LoVo (cell line): ENCODE measurements around the gene GPR35.
"Not testable (repeated sequence)": the region's sequence is repeated elsewhere in the genome, so short reads cannot be mapped to it uniquely, and the experiment has no call there.

Experiments
- DNase-seq: peaks from one replicate; pipeline ENCODE4 v3.0.0-alpha.2; 2016; ENCODE audit warnings: low spot score

GPR35 gene

GRCh38 chr2:240640939-240641338, 15.7 kb downstream of the GPR35 start:
- DNase-seq: peak; percentile 33

DNA sequence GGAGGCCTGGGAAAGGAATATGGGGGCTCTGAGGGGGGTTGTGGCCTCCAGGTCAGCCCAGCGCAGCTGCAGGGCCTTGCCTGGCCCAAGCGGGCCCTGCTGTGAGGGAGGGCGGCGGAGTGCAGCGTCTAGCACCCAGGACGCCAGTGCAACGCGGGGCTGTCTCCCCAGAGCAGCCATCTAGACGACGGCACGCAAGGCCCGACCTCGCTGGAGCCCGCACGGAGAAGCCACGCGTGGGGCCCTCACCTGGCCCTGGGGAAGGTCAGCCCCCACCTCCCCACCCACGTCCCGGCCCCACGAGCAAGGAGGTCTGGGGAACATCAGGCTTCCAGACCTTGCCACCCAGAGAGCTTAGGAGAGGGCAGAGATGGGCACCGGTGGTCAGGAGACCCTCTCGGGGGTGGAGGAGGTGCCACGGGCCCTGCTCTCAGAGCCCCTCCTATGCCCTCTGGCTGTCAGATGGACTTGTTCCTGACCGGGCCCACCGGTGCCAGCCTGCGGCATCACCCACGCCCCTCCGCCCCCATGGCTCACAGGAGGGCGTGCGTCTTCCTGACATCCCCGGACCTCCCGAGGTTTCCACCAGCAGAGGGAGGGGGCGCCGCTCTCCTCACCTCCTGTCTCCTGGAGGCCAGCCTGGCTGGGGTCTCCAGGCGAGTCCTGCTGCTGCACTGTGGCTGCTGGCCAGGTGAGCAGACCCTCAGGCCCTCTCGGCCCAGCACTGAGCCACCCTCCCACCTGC, 17.0 kb downstream of the GPR35 start:
- no peak for DNase-seq

DNA sequence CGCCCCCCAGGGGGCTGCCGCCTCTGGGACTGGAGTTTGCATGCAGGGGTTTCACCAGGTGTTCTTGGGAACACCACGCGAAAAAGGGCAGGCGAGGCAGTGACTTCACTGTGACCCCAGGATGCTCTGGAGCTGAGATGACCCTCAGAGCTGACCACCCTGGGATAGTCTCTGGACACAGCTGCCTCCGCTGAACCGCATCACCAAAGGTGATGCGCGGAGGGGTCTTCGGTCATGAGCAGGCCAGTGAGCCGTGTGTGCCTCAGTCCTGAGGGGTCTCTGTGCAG, 17.5 kb downstream of the GPR35 start:
- DNase-seq: no peak

GRCh38 chr2:240643093-240643810, 18.0 kb downstream of the GPR35 start:
- DNase-seq: no peak

DNA sequence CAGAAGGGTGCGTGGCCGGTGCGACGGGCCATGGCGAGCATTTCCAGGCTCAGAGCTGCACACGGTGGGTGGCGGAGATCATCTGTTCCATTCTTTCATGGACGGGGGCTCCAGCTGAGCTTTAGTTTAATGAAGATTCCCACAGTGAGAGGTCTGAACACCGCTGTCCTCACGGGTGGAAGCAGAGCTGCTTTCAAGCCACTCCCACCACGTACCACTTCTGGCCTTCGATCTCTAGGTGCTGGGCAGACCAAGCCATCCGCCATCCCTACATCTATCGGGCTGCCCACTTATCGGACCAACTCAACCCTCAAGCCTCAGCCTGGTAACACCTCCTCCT, 18.5 kb downstream of the GPR35 start:
- no peak for DNase-seq

DNA sequence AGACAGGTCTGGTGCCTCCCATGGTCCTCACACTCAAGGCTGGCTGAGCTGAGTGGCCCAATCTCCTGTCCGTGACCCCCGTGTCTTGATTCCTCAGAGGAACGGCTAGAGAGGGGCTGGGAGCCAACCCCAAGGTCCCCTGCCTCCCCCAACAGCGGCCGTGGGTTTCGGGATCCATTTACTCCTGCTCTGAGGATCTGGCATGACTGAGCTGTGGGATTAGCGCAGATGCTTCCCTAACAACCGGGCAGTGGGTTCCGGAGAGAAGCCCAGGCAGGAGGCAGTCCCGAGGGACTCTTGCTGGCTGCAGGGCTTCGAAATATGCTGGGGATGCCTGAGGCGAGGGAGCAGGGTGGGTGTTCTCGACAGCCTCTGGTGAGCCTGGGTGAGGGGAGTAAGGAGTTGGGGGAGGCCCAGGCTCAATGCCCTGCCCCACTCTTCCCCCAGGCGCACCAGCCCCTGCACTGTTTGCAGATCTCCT, 18.9 kb downstream of the GPR35 start:
- no peak for DNase-seq

- DNase-seq: no peak
Observed at GRCh38 chr2:240644859-240645301, 19.6 kb downstream of the GPR35 start.

- DNase-seq: no peak
Observed at GRCh38 chr2:240645346-240645745, 20.1 kb downstream of the GPR35 start.

- no peak for DNase-seq
Observed at GRCh38 chr2:240645801-240646175, 20.5 kb downstream of the GPR35 start.

GRCh38 chr2:240646176-240646899, 21.1 kb downstream of the GPR35 start:
- no peak for DNase-seq

DNA sequence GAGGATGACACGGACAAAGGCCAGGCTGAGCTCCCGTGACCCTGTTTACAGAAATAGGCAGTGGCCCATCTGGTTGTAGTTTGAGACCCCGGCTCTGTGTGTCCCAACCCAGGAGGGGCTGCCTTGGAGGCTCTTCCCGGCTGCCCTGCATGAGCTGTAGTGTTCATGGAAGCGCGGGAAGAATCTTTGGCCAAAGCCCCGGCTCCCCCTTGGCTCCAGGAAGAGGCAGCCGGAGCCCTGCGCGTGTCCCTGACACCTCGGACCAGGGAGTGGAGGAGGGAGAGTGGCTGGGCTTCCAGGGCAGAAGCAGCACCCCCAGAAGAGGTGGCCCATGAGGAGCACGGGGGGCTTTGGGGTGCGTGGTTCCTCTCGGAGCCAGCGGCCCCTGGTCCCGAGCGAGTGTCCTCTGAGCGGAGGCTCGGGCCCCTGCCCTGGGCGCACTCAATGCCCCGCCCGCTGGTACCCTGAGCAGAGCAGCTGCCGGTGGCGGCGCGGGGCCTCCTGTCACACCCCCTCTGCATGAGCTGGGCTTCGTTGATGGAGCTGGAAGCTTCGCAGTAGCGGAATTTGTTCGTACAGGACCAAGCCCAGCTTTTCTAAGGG, 21.7 kb downstream of the GPR35 start:
- no peak for DNase-seq

- no peak for DNase-seq
Observed at GRCh38 chr2:240647503-240648154, 22.3 kb downstream of the GPR35 start.

DNA sequence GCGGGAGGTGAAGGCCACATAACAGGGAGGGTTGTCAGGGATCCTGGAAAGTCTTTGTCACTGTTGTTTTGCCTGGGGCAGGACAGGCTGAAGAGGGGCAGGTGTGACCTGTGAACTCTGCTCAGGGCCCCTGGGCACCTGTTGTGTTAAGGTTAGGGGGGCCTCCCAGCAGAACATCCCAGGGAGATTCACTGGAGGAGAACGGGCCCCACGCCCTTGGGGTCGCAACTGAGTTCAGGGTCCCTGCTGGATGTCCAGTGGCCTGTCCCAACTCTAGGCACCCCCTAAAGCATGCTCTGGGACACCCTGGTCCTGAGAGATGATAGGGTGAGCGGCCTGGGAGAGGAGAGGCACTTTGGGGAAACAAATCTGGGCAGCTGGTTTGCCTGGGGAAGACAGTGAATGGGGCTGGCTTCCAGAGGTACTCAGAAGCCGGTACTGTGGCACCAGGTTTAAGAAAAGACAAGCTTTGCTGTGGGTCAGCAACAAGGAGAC, 22.9 kb downstream of the GPR35 start:
- DNase-seq: no peak

- no peak for DNase-seq
Observed at GRCh38 chr2:240648650-240649275, 23.5 kb downstream of the GPR35 start.

DNA sequence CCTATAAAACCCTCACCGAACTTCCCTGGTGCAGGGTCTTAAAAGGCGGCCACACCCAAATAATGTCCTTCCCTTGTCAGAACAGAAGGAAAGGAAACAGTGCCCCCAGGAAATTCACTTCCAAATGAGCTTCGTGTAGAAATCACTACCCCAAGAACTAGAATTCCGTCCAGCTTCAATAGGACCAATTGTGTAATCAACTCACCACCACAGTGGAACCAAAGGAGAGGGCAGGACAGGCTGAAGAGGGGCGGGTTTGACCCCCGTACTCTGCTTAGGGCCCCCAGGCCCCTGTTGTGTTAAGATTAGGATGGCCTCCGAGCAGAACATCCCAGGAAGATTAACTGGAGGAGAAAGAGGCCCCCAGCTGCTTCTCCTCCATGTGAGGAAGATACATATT, 24.1 kb downstream of the GPR35 start:
- no peak for DNase-seq

DNA sequence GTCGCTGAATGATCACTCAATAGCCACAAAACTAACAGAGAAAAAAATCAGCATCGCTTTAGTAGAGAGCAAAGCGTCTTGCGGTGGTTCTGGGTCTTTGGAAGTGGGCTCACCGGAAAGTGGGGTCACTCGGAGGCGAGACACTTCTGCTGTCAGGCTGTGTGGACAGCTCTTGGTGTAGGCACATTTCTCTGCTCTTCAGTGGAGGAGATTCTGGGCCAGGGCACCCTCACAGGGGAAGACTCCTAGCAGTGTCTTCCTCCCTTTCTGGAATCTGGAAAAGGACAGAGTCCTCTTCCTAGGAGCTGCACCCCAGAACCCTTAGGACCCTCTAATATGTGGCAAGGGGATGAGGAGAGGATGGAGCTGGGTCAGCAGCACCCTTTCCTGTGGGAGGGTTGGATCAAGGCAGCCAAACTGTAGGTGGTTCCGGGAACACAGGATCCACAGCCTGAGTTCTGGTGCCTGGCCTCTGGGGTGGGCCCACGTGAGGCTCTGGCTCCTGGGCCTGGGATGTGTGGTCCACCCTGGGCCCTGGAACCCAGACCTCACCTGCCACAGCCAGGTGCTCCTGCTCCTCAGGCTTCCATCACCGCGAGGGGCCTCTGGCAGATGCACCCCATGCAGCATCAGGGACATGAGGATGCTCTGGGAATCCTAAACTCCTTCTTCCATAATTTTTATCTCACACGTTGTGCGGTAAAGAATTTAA, 25.1 kb downstream of the GPR35 start:
- DNase-seq: no peak

DNA sequence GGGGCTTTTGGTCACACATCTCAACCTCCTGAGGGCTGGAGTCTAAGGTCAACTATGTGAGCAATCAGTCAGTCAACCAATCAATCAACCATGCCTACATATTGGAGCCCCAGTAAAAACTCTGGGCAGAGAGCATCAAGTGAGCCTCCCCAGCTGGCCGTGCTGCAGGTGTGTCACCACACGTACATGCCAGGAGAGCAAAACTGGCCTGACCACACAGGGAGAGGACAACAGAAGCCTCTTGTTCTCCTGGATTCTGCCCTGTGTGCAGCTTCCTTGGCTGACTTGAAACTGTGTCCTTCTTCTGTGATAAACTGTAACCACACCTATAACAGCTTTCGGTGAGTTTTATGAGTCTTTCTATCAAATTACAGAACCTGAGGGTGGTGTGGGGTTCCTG, 25.9 kb downstream of the GPR35 start:
- no peak for DNase-seq

DNA sequence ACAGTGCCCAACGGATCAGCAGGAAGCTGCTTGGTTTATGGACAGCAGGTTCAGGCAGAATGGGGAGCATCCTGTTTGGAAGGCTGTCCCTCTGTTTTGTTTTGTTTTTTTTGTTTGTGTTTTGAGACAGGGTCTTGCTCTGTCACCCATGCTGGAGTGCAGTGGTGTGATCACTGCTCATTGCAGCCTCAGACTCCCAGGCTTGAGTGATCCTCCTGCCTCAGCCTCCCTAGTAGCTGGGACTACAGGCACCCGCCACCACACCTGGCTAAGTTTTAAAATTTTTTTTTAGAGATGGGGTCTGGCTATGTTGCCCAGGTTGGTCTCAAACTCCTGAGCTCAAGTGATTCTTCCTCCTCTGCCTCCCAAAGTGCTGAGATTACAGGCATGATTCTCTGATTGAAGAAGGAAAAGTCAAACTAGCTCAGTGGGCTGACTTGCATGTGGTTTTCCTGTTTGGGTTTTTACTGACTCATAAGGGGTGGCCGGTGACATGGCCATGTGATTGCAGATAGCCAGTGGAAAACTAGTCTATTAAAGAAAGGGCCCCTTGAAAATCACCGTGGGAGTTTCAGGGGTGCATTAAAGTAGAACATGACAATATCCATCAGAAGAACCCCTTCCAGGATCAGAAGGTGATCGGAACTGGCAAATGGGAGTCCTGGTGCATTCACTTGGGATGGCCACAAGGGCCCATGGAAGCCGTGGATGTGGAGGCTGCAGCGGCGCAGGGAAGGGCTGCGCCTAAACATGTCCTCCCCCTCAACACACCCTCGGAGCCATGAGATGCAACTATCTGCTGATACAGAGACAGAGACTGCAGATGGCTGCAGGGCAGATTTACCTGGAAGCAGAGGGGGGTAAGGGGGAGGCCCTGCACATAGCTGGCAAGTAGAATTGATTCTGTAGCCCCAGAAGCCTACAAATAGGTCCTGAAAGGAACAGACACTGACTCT, 30.9 kb downstream of the GPR35 start:
- DNase-seq: no peak

DNA sequence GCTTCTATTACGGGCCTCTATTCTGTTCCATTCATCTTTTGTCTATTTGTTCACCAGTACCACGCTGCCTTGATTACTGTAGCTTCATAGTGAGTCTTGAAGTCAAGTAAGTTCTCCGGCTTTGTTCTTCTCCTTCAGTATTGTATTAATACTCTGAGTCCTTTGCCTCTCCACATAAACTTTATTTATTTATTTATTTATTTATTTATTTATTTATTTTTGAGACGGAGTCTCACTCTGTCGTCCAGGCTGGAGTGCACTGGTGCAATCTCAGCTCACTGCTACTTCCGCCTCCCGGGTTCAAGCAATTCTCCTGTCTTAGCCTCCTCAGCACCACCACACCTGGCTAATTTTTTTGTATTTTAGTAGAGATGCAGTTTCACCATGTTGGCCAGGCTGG, 34.6 kb downstream of the GPR35 start:
- DNase-seq: not testable (repeated sequence)

DNA sequence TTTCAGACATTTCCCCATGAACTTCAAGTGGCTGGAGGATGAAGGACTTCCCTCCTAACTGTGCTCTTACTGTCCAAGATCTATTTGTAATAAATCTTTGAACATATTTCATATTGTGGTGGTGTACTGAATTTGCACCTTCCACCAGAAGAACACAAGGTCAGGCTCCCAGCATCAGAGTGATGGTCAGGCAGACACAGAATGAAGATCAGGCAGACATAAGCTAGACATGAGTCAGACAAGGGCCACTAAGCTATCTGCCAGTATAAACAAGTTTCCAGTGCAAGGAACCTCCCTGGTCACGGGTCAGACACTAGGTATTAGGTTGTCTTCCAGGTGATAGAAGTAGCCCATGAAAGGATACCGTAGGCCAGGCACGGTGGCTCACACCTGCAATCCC, 37.4 kb downstream of the GPR35 start:
- DNase-seq: no peak
